GM15510 (cell line): Measurements from ENCODE around the gene PSME4.

Experiments used
- POLR2A ChIP-seq: IDR thresholded peaks from 3 replicates; pipeline ENCODE4 v1.6.1; 2011; ENCODE audit warnings: borderline replicate concordance; ENCODE audit not compliant: insufficient read length; ENCODE audit errors: extremely low read depth

PSME4 gene

DNA sequence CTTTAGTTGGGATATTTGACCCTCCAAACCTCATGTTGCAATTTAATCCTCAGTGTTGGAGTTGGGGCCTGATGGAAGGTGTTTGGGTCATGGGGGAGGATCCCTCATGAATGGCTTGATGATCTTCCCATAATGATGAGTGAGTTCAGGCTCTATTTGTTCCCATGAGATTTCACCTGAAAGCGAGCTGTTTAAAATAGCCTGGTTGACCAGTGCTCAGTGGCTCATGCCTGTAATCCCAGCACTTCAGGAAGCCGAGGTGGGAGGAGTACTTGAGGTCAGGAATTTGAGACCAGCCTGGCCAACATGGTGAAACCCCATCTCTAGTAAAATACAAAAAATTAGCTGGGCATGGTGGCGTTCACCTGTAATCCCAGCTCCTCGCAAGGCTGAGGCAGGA is 14.9 kb upstream of the PSME4 start:
- no peak for TF ChIP-seq POLR2A

DNA sequence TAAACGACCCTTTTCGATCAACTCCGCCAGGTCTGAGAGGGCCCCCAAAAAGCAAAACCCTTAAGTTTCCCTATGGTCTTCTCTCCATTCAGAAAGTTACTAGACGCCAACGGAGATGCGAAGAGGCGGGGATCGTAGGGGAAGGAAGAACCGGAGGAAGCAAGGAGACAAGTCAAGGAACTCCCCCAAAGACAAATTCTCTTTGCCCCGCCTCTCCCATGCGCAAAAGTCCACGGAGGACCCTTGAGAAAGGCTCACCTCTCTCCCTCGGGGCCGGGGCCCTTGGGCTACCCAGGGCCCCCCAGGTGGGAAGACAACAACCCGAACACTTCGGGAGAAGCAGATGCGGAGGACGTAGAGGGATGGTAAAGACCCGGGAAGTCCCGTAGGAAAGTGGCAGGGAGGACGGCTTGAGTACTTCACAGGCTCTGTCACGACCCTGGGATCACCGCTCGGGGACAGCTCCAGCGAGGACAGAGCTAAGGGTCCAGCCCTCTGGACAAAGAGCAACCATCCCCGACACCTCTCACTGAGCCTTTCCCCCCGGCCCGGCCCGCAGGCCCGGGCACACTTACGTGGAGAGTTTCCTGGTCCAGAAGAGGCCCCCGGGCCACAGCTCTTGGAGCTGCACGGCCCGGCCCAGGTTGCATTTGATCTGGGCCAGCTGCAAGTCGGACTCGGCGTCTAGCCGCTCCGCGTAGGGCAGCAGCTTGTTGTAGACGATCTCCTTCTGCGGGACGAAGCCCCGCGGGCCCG is 647 bp downstream of the PSME4 start:
- TF ChIP-seq POLR2A, result no peak

DNA sequence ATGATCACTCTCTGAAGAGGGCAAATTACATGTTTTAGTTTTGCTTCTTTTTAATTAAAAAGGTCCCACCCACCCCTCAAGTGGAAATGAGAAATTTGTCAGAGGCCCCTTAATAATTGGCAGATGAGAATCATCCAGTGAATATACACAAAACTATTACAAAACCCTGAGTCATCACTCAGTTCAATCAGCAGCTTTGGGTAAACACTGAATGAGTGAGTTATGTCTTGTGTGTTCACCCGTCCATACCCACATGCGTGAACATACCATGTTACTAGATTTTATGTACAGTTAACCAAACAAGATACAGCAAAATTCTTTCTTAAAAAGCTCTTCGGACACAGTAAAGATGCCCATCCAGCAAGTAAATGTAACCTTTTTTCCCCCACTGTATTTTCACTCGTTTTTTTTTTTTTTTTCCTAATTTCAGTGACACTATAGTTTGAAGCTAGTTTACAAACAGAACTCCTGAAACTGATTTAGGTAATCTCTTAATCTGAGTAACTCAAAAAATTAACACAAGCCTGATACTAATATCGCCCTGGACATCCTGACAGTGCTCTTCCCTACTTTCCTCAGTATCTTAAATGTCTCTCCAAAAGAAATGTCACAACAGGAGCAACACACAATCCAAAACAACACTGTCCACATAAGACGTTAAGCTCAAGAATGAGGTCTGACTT is 1.4 kb downstream of the PSME4 start:
- TF ChIP-seq POLR2A, result no peak

DNA sequence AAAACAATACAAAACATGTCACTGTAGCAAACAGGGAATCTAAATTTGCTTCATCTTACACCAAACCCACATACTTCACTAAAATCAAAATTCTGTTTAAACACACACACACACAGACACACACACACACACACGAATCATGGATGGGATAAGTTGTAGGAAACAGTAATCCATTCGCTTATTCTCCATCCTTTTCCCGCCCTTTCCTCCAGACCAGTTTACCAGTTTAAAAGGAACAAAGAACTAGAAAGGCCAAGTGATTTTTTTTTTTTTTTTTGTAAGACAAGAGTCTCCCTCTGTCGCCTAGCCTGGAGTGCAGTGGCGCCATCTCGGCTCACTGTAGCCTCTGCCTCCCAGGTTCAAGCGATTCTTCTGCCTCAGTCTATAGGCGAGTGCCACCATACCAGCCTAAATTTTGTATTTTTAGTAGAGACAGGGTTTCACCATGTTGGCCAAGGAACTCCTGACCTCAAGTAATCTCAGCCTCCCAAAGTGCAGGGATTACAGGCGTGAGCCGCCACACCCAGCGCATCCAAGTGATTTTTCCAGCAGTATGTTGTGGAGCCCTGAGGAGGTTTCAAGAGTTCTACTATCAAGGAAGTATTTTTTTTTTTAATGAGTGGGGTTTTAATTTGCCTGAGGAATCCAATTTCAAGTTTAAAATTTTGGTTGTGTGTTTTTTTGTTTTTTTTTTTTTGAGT is 5.7 kb downstream of the PSME4 start:
- TF ChIP-seq POLR2A, result no peak

DNA sequence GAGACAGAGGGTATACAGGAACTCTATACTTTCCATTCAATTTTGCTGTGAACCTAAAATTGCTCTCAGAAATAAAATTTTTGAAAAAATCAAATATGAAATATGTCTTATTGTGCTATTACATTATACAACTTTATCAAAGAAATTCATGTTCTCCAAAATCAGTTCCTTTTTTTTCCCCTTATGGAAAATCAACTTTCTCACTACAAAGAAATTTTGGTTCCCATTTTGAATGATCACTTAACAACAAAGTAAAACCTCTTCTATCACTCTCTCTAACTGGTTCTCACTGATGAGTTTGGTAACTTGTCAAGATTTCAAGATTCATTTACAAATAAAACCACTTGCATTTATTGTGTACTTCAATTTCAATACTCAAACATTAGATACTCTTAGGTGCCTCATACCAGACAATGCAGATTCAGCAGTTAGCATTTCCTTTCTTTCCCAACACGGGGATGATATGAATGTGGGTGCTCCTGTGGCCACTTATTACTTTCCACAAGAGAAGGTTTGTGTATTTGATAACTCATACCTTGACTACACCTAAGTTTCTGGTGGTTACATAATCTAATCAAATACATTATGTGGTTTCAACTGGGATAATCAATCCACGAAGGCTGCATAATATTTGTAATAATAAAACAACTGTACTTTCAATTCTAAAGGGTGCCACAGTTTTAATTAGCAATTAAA is 6.4 kb downstream of the PSME4 start:
- no peak for TF ChIP-seq POLR2A

DNA sequence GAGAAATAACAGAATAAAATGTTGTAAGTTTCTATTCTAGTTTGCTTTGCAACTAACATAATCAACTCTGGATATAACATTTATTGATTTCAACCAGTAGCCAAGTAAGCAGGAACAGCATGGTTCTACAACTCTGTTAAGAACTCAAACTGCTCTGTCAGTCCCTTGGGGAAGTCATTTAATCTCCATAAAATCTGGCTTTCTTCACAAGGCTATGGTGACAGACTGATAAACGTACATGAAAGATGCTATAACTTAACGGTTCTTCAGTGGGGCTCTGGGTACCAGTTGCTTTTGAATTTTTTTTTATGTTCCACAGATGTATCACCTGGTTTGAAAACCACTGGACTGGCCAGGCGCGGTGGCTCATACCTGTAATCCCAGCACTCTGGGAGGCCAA is 10.3 kb downstream of the PSME4 start:
- TF ChIP-seq POLR2A, result no peak

DNA sequence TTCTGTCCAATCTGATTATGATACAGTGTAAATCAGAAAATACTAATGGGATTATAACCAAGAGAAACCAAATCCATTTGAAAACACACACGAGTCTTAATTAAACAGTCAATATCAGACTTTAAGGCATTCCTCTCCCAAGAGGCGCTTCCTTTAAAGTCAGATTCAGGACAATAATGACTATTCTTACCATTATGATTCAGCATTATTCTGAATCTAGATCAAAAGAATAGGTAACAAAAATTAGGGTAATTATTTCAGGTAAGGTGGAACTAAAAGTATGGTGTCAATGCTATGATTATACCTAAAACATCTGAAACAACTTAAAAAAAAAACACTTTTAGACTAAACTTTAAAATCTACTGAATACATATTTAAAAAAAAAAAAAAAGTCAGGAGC is 12.3 kb downstream of the PSME4 start:
- TF ChIP-seq POLR2A, result no peak

DNA sequence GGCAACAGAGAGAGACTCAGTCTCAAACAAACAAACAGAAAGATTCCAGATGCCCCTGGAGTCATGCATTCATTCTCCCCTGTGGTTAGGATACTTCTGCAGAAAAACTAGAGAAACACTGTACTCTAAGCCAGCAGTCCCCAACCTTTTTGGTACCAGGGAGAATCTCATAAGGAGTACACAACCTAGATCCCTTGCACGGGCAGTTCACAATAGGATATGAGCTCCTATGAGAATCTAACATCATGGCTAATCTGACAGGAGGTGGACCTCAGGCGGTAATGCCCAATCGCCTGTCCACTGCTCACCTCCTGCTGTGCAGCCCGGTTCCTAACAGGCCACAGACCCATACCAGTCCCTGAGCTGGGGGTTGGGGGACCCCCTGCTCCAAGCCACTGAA is 18.3 kb downstream of the PSME4 start:
- no peak for TF ChIP-seq POLR2A

DNA sequence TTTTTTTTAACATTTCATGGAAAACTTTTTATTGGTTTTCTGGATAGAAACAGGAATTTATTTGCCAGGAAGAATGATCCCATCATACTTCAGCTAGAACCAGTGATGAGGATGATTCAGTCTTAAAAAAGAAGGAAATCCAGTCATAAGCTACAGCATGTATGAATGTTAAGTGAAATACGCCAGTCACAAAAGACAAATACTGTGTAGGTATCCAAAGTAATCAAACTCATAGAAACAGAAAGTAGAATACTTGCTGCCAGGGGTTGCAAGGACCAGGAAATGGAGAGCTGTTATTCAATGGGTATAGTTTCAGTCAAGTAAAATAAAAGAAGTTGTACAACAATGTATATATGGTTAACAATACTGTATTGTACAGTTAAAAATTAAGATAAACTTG is 21.3 kb downstream of the PSME4 start:
- TF ChIP-seq POLR2A, result no peak

DNA sequence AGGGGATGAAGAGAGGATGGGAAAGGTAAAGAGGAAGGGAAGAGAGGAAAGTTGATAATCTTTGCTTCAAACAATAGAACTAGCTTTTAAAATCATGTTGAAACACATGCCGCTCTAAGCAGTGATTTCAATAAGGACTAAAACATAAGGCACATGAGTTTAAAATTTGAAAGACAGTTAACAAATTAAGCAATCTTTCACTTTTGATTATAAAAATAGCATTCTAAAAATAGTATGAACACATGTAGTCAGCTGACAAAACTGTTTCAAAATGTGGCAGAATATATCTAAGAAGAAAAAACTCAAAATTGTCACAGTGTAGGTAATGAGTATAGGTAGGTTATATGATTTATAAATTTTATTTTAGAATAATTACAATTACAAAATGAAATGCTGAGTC is 25.3 kb downstream of the PSME4 start:
- no peak for TF ChIP-seq POLR2A

DNA sequence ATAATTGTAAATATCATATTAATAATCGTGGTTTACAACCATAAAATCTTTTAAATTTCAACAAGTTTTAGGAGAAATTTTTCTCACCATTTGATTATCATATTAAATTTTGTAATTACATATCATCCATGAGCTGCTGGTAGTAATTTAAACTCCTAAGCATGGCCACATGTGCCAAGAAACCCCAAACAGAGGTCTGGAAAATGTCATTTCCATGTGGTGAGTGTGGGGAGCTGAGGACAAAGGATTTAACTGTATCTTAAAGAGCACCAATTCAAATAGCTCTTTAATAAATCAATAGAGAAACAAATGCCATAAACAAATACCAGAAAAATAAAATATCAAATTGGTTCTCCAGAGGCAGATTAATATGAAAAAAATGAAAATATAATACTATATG is 26.3 kb downstream of the PSME4 start:
- TF ChIP-seq POLR2A, result no peak

DNA sequence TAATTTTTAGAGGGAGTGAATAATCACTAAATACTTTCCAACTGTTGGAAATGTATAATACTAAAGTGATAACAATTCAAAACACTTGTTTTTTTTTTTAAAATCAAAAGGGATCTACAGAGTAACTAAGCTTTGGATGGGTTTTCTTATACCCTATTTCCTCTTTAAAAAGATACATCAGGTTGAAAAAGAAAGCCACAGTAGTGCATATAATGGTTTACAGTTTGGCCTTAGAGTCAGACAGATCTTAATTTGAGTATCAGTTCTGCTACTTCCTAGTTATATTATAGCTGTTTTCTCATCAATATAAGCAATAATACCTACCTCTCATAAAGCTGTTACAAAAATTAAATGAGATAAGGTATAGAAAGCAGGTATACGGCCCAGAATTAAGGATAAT is 28.5 kb downstream of the PSME4 start:
- TF ChIP-seq POLR2A, result no peak

DNA sequence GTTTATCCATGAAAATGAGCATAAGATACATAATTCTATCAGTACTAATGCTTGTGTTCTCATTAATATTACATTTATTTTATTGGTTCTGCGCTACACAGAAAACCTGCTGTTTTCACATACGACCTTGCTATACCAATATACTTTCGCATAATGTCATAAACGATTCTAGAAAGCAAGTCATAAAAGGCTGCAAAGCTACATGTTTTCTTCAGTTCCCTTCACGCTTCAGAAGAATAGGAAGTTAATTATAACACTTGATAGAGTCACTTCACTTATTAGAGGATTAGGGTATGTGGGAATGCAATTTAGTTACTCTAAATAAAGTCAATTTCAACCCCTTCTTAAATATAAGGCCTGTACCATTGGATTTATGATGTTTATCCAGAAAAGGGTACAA is 29.0 kb downstream of the PSME4 start:
- TF ChIP-seq POLR2A, result no peak

DNA sequence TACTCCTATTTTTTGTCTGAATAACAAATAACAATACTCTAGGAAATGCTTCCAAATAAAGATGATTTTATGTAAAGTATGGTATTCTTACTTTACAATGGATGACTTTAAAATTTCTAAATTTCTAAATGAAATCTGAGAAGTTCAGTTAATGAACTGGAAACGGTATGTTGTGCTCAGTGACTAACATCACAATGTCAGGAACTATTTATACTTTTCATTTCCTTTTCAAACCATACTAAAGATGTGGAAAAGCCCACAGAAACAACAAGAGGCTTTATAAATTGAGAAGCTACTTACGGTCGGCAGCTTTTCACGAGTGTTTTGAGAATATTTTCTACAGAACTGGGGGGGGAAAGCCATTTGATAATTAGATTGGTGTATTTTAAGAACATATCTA is 31.1 kb downstream of the PSME4 start:
- TF ChIP-seq POLR2A, result no peak

DNA sequence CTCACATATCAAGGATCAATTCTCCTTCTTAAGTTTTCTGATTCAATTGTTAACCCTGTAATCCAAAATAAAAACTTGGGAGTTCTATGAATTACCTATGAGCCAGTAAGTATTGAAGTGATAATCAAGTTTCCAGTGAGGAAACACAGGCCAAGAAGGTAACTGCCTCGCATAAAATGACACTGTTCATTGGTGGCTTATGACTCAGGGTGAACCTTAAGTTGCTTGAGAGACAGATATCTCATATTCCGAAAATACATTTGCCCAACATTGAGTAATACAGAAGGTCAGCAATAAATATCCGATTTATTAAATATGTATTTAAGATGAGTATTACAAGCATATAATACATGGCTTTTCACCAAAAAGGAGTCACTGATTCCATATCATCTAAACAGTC is 31.9 kb downstream of the PSME4 start:
- TF ChIP-seq POLR2A, result no peak

DNA sequence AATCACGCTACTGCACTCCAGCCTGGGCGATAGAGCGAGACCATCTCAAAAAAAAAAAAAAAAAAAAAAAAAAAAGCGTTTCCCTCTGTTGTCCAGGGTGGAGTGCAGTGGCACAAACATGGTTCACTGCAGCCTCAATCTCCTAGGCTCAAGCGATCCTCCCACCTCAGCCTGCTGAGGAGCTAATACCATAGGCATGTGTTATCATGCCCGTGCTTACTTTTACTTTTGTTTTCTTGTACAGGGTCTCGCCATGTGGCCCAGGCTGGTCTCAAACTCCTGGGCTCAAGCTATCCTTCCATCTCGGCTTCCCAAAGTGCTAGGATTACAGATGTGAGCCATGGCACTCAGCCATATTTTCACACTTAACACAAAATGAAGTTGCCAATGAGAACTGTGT is 37.5 kb downstream of the PSME4 start:
- TF ChIP-seq POLR2A, result no peak

DNA sequence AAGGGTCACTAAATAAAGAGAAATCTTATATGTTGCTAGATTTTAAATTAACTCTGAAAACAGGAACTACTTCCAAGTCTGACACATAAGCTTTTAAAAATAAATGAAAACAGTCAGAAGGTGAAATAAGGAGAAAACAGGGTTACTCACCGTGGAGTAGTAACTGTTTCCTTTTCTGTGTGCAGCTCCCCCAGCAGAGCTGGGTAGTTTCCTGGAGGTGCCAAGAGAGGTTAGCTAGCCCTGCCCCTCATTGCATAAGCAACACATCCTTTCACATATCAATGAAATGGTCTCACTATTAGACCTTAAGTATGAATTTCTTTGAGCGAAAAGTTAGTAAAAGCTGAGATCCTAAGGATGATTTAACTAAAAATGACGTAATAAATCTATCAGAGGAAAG is 57.1 kb downstream of the PSME4 start:
- no peak for TF ChIP-seq POLR2A
